Activated CD8-positive, alpha-beta T cell treated with anti-CD3 and anti-CD28 coated beads, Interleukin-2, amount 10 ng/mL, durations not matched to agents 7 days and 5 days (primary cell): ENCODE results near the gene UGGT2. TPM values are rescaled to one million over a fixed set of nuclear protein-coding genes. Genes with fewer than 3 reads are reported as not detected.
"Not testable (repeated sequence)": the region's sequence is repeated elsewhere in the genome, so short reads cannot be mapped to it uniquely, and the experiment has no call there.

Source experiments
- ATAC-seq: fragments of 150-1000 bp; cut with Tn5 transposase; one replicate; pipeline ENCODE4 v1.10.0; 2021; ENCODE audit warnings: moderate library complexity
- CTCF ChIA-PET: fragments of 350-600 bp; sonication (Branson Sonifier 250); formaldehyde crosslinking; loops from one replicate; lab custom pipeline; 2021; ENCODE audit warnings: antibody characterized with exemption; lab: Charles Lee
- POLR2A ChIA-PET: fragments of 350-600 bp; sonication (Branson Sonifier 250); formaldehyde crosslinking; loops from one replicate; lab custom pipeline; 2021; ENCODE audit warnings: antibody characterized with exemption; lab: Charles Lee
- DNase-seq: peaks from one replicate; pipeline ENCODE4 v3.0.0-alpha.2; 2020
- H3K27ac Mint-ChIP-seq: one replicate; pipeline ENCODE4 v1.8.0; 2021; ENCODE audit warnings: mild to moderate bottlenecking, mixed read lengths
- H3K27me3 Mint-ChIP-seq: one replicate; pipeline ENCODE4 v1.8.0; 2021; ENCODE audit warnings: low read depth, mixed read lengths
- H3K36me3 Mint-ChIP-seq: one replicate; pipeline ENCODE4 v1.8.0; 2021; ENCODE audit warnings: low read depth, mixed read lengths
- H3K4me1 Mint-ChIP-seq: one replicate; pipeline ENCODE4 v1.8.0; 2021; ENCODE audit warnings: low read depth, mixed read lengths
- H3K4me3 Mint-ChIP-seq: one replicate; pipeline ENCODE4 v1.8.0; 2021; ENCODE audit warnings: mild to moderate bottlenecking, mixed read lengths
- H3K9me3 Mint-ChIP-seq: one replicate; pipeline ENCODE4 v1.8.0; 2022; ENCODE audit warnings: mixed read lengths; ENCODE audit not compliant: insufficient read depth
- total RNA-seq, 2 experiments: library from RNA; stranded (reverse); gene quantifications; one replicate each; pipeline ENCODE4 v1.2.3, GENCODE V29; 2021

Gene UGGT2
- total RNA-seq, 2 experiments from 2014 or later = not detected

- Mint-ChIP-seq H3K9me3 (no peaks in the 10 kb centered on the region), H3K36me3 (no peaks in the 10 kb centered on the region), H3K27me3 (no peaks in the 10 kb centered on the region), H3K4me3 (no peak overlapping the region), H3K4me1 (no peaks in the 10 kb centered on the region), H3K27ac (no peak overlapping the region)
- DNase-seq (no peak), ATAC-seq (no peak)
- CTCF ChIA-PET = no interaction called here
- POLR2A ChIA-PET = interaction anchor here (0.7 kb wide), 1 partner anchor 110 kb away, joined by 3 read pairs; no protein-coding TSS in a partner anchor
Measured at GRCh38 chr13:96080676-96081075, 27.5 kb upstream of the UGGT2 start.

GRCh38 chr13:96075953-96076543, 22.8 kb upstream of the UGGT2 start:
- no peak overlapping the region for H3K4me3 Mint-ChIP-seq
- ChIA-PET POLR2A (no interaction called here), CTCF (no interaction called here)
- H3K27ac Mint-ChIP-seq = no peak overlapping the region
- no peaks in the 10 kb centered on the region for H3K36me3 Mint-ChIP-seq
- H3K4me1 Mint-ChIP-seq = no peaks in the 10 kb centered on the region
- ATAC-seq = no peak
- DNase-seq = no peak
- no peaks in the 10 kb centered on the region for H3K27me3 Mint-ChIP-seq
- H3K9me3 Mint-ChIP-seq = no peaks in the 10 kb centered on the region

- no peak for DNase-seq
- no peak overlapping the region for H3K4me3 Mint-ChIP-seq
- POLR2A ChIA-PET = no interaction called here
- no peak for ATAC-seq
- H3K27me3 Mint-ChIP-seq = no peaks in the 10 kb centered on the region
- CTCF ChIA-PET = no interaction called here
- no peak overlapping the region for H3K27ac Mint-ChIP-seq
- no peaks in the 10 kb centered on the region for H3K36me3 Mint-ChIP-seq
- H3K9me3 Mint-ChIP-seq = no peaks in the 10 kb centered on the region
- H3K4me1 Mint-ChIP-seq = no peaks in the 10 kb centered on the region
Measured at GRCh38 chr13:96072392-96072791, 19.2 kb upstream of the UGGT2 start.

- POLR2A ChIA-PET = no interaction called here
Measured at GRCh38 chr13:96071504-96071903, 18.3 kb upstream of the UGGT2 start.

GRCh38 chr13:96068729-96069128, 15.5 kb upstream of the UGGT2 start:
- Mint-ChIP-seq H3K4me3 (no peak overlapping the region), H3K36me3 (no peaks in the 10 kb centered on the region), H3K27ac (no peak overlapping the region), H3K27me3 (no peaks in the 10 kb centered on the region), H3K9me3 (no peaks in the 10 kb centered on the region), H3K4me1 (no peaks in the 10 kb centered on the region)
- POLR2A ChIA-PET = no interaction called here
- ATAC-seq (no peak), DNase-seq (no peak)
- CTCF ChIA-PET = no interaction called here

More at GRCh38 chr13:96071504-96071903, 18.3 kb upstream of the UGGT2 start:
- DNase-seq (no peak), ATAC-seq (no peak)
- CTCF ChIA-PET = no interaction called here
- no peak overlapping the region for H3K27ac Mint-ChIP-seq
- no peaks in the 10 kb centered on the region for H3K27me3 Mint-ChIP-seq
- H3K36me3 Mint-ChIP-seq = no peaks in the 10 kb centered on the region
- H3K4me1 Mint-ChIP-seq = no peaks in the 10 kb centered on the region
- no peaks in the 10 kb centered on the region for H3K9me3 Mint-ChIP-seq
- no peak overlapping the region for H3K4me3 Mint-ChIP-seq

GRCh38 chr13:96065849-96066248, 12.6 kb upstream of the UGGT2 start:
- Mint-ChIP-seq H3K4me3 (no peak overlapping the region), H3K9me3 (no peaks in the 10 kb centered on the region), H3K27me3 (no peaks in the 10 kb centered on the region), H3K27ac (no peak overlapping the region), H3K4me1 (no peaks in the 10 kb centered on the region), H3K36me3 (no peaks in the 10 kb centered on the region)
- no peak for ATAC-seq
- CTCF ChIA-PET = no interaction called here
- POLR2A ChIA-PET = no interaction called here
- no peak for DNase-seq

- H3K27ac Mint-ChIP-seq = no peak overlapping the region
Measured at GRCh38 chr13:96052656-96053002, 572 bp downstream of the UGGT2 start.

GRCh38 chr13:96051946-96052345, 1.3 kb downstream of the UGGT2 start:
- H3K4me3 Mint-ChIP-seq, POLR2A ChIA-PET, H3K36me3 Mint-ChIP-seq, H3K9me3 Mint-ChIP-seq, DNase-seq, CTCF ChIA-PET, H3K4me1 Mint-ChIP-seq, H3K27ac Mint-ChIP-seq, ATAC-seq: not testable (repeated sequence)
- peaks cover 19% of the 10 kb centered on the region for H3K27me3 Mint-ChIP-seq

More at GRCh38 chr13:96052656-96053002, 572 bp downstream of the UGGT2 start:
- Mint-ChIP-seq H3K27me3 (peaks cover 19% of the 10 kb centered on the region), H3K36me3 (peaks cover 2% of the 10 kb centered on the region), H3K4me1 (peaks cover 4% of the 10 kb centered on the region), H3K9me3 (no peaks in the 10 kb centered on the region), H3K4me3 (no peak overlapping the region)
- ATAC-seq (no peak), DNase-seq (no peak)
- POLR2A ChIA-PET = no interaction called here
- CTCF ChIA-PET = no interaction called here

GRCh38 chr13:96051491-96051890, 1.7 kb downstream of the UGGT2 start:
- H3K27me3 Mint-ChIP-seq = peaks cover 19% of the 10 kb centered on the region
- CTCF ChIA-PET, H3K4me3 Mint-ChIP-seq, H3K36me3 Mint-ChIP-seq, POLR2A ChIA-PET, H3K4me1 Mint-ChIP-seq, H3K9me3 Mint-ChIP-seq, ATAC-seq, DNase-seq, H3K27ac Mint-ChIP-seq: not testable (repeated sequence)

- H3K4me1 Mint-ChIP-seq, DNase-seq, POLR2A ChIA-PET, H3K27ac Mint-ChIP-seq, H3K9me3 Mint-ChIP-seq, H3K4me3 Mint-ChIP-seq, ATAC-seq, CTCF ChIA-PET, H3K36me3 Mint-ChIP-seq: not testable (repeated sequence)
- peaks cover 19% of the 10 kb centered on the region for H3K27me3 Mint-ChIP-seq
Measured at GRCh38 chr13:96050955-96051354, 2.2 kb downstream of the UGGT2 start.

- DNase-seq, CTCF ChIA-PET, H3K4me1 Mint-ChIP-seq: not testable (repeated sequence)
Measured at GRCh38 chr13:96046449-96047126, 6.6 kb downstream of the UGGT2 start.

GRCh38 chr13:96044238-96044637, 9.0 kb downstream of the UGGT2 start:
- POLR2A ChIA-PET = no interaction called here
- H3K9me3 Mint-ChIP-seq = peaks cover 5% of the 10 kb centered on the region
- no peak for ATAC-seq
- no peaks in the 10 kb centered on the region for H3K36me3 Mint-ChIP-seq
- DNase-seq = no peak
- H3K27me3 Mint-ChIP-seq = no peaks in the 10 kb centered on the region
- no peaks in the 10 kb centered on the region for H3K4me1 Mint-ChIP-seq
- no peak overlapping the region for H3K27ac Mint-ChIP-seq
- no peak overlapping the region for H3K4me3 Mint-ChIP-seq
- CTCF ChIA-PET = no interaction called here

More at GRCh38 chr13:96046449-96047126, 6.6 kb downstream of the UGGT2 start:
- H3K4me3 Mint-ChIP-seq, POLR2A ChIA-PET, H3K9me3 Mint-ChIP-seq, H3K27ac Mint-ChIP-seq, H3K27me3 Mint-ChIP-seq, ATAC-seq, H3K36me3 Mint-ChIP-seq: not testable (repeated sequence)
